ENCODE measurements around the gene TSPAN7.

TSPAN7 gene

DNA sequence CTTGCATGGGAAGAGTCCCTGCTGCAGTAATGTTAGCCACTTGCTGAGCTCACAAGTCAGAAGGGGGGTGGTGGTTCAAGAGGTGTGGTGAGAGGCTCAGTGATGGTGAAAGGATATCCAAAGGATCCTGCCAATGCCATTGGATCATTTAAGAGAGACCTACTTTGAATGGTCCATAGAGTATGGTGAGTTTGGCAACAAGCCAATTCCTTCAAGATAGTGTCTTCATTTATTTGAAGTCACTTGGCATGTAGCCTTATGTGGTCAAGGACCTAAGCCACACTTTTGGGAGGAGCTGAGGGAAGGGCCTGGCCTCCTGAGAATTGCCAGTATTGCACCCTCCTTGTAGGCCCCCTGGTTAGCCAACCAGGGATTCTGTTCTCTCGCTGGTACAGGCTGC, 87.9 kb downstream of the TSPAN7 start:
- no peak for DNase-seq (ENCODE audit: low read depth)

DNA sequence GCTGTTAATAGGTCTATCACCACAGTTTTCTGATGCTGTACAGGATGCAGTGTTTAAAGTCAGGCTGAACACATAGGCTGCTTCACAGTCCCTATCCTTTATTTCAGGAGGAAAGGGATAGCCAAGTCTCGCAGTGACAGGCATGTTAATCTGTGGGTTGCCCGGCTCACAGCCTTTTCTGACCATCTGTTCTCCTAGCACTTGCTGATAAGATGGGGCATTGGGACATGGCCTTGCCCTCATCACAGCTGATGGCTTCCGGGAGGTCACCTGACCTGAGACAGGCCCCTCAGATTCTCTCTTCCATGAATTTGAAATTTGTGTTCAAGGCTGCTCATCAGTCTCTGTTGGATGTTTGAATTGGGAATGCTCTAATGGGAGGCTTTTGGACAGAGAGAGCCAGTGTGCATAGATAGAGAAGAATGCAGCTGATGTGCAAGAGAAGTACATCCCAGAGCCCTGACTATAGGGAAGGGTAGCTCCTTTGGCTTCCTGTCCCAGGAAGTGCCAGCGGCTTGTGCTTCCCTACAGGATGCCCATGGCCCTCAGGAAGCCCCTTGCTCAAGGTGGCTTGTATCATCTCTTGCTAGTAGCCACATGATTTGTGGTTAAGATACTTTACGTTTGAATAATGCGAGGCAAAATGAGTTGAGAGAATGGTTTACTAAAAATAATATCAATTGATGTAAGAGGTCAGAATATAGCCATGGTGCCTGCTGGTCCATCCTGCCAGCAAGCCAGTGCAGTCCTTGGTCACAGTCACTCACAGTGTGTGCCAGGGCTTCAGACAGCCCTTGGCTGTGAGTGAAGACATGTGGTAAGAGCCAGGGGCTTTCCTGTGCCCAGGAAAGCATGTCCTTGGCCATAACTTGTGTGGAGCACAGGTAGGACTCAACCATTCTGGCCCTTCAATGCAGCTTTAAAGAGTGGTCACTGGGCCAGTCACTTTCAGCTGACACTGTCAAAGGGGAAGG, 88.6 kb downstream of the TSPAN7 start:
- no peak for DNase-seq (ENCODE audit: low read depth)

DNA sequence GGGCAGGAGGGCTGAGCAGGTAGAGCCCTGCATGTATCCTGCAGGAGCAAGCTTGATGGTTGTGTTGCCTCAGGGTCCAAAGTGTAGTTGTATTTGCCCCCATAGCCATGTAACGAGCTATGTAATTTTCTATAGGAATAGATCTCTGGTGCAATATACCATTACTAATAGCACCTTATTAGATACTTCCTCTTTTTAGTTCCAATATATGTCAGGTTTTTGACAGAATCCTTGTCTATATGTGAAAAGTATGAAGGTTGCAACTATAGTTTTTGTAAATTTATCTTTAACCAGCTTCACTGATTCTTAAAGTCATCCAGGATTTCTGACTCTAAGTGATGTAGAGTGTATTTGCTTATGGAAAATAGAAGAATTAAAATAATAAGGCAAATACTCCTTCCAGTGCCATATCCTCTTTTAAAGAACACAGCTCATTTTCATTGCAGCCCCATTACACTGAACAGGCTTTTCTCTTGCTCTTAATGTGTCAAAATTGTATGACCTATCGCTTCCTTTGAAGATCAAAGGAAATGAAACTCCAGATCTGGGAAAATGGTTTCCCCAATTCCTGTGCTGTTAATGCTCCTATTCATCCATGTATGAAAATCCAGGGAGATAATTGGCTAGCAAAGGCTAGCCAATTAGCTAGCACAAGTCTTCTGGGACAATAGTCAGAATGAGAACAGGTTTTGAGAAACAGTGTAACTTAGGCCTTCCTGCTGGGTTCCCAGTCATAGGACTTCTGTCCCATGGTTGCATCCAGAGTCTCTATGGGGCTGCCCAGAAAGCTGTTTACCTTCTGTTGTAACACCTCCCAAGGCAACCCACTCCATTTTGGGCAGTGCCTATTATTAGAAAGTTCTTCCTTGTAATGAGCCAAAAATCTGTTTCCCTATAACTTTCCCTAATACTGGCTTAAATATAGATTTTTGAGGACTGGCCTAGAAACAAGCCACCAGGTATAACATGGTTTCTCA, 90.6 kb downstream of the TSPAN7 start:
- no peak for DNase-seq (ENCODE audit: low read depth)

GRCh38 chrX:38652934-38653442, 91.6 kb downstream of the TSPAN7 start:
- DNase-seq (ENCODE audit: low read depth), result no peak

DNA sequence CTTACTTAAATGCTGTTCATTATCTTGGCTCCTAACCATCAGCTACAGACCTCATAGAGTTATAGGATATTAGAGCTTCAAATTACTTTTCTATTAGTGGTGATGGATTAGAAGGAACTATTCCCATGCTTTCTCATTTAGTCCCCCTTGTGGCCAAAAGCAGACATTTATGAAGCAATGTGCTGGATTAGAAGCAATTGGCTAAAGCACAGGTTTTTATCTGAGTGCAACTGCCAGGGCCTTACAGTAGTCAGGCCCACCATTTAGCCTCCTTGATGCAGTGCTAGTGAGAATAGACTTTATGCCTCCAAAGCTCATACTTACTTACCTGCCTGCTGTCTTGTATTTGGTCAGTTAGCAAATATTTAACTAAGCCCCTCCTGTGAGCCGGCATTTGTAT, 93.0 kb downstream of the TSPAN7 start:
- no peak for DNase-seq (ENCODE audit: low read depth)

GRCh38 chrX:38656350-38656915, 95.1 kb downstream of the TSPAN7 start:
- DNase-seq (ENCODE audit: low read depth), result no peak

DNA sequence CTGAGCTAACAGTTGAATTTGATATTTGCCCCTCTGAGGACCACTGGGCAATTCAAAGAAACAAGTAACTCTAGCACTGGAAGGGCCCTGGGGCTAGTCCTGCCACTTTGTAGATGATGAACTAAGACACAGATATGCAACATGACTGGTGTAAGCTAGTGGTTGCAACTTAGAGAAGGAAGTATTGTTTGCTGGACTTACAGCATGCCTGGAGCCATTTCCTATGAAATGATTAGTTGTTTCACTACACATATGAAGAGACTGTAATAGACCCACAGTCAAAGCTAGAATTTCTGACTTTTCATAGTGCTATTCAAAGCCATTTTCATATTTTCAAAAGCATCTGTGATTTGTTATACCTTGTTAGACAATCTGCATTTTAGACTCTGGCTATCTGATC, 96.2 kb downstream of the TSPAN7 start:
- DNase-seq (ENCODE audit: low read depth), result no peak

DNA sequence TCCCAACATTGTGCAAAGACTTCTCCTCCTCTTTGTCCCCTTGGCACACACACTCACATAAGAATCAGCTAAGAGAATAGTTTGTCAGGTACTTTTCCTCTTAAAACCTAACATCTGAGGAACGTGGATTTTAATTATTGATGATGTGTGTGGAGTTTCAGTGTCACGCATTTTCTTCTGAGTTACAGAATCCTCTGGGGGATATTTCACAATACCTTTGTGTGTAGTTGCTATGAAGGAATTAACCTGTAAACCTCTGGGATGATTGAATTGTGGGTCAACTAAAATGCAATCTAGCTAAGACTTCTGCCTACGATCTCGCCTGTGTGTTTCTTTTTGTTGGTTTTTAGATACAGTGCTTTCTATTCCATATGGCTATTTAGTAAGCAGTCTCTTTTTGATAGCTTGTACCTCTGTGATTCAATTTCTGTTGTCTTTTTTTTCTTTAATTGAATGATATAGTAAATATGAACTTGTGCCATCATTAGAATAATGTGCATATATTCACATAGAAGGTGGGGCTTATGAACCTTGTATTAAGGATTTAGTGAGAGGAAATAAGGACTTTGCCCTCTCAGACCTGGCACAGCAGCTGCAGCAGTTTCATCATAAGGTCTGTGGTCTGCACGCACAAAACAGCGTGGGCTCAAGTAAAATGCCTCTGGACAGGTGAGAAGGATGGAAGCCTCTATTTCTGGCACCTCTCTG, 99.2 kb downstream of the TSPAN7 start:
- no peak for DNase-seq (ENCODE audit: low read depth)

- DNase-seq (ENCODE audit: low read depth), result no peak
Measured at GRCh38 chrX:38661103-38661441, 99.7 kb downstream of the TSPAN7 start.

DNA sequence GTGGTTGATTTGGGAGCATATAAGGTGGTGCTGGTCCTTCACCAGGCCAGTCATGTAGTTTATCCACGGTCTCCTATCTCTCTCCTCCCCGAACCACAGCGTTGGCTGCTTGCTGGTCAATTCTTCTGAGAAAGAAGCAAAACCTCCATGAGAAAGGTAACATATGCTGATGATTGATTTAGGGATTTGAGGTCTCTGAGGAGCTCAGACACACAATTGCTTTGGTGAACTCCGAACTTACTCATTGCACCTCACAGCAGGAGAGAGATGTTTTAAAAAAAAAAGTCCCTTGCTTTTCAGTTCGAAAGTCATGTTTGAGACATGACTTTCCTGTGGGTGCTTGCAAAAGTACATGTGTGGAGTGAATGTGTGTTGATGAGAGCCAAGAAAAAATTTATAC, 100.2 kb downstream of the TSPAN7 start:
- DNase-seq (ENCODE audit: low read depth), result no peak

- no peak for DNase-seq (ENCODE audit: low read depth)
Measured at GRCh38 chrX:38662640-38663039, 101.3 kb downstream of the TSPAN7 start.

DNA sequence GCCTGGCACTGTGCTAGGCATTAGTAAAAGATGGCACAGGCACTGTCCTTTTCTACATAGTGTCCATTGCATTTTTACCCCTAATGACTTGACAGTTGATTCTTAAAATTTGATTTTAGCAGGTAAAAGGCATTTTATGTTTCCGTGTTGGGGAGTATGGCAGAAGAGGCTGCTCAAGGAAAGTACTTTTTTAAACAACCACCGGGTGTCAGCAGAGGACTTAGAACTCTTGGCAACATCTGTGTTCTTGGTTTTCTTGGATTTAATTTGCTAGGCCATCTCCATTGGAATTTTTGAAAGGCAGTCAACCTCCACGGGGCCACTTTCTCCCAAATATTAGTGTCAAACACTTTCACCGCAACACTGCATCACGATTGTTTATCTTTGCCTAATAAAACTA, 102.9 kb downstream of the TSPAN7 start:
- no peak for DNase-seq (ENCODE audit: low read depth)

DNA sequence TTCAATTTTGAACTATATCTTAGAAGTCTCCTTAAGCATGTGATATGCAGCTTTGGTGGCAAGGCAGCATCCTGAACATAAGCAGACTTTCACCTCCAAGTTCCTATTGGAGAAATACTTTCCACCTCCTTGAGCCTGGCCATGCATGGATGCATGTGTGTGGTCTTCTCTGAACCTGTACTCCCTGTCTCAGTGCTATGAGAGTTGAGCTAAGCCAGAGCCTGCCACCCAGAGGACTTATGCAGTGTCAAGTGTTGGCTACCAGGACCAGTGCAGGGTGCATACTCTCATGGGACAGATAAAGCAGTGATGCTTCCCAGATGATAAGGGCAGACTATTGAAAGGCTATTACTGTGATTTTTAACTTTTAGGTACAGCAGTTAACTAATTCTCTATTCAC, 105.6 kb downstream of the TSPAN7 start:
- no peak for DNase-seq (ENCODE audit: low read depth)

- no peak for DNase-seq (ENCODE audit: low read depth)
Measured at GRCh38 chrX:38668771-38669170, 107.4 kb downstream of the TSPAN7 start.

- no peak for DNase-seq (ENCODE audit: low read depth)
Measured at GRCh38 chrX:38669428-38669827, 108.1 kb downstream of the TSPAN7 start.

DNA sequence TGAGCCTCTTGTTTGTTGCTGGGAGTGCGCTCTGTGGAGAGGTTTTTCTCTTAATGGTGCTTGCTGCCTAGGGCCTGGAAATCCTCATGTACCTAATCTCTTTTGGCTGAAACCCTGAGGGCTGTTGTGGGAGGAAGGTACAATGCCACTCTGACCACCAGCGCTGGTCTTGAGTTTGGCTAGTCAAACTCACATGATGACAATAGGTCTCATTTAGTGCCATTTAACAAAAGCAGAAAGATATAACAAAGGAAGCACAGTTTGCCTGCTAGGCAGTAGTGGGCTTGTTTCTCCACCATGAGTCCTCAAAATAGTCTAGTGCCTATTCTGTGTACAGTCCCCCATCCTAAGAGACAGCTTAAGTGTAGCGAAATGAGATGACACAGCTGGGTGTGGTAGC, 111.3 kb downstream of the TSPAN7 start:
- DNase-seq (ENCODE audit: low read depth), result no peak

- DNase-seq (ENCODE audit: low read depth), result no peak
Measured at GRCh38 chrX:38675856-38676255, 114.5 kb downstream of the TSPAN7 start.

DNA sequence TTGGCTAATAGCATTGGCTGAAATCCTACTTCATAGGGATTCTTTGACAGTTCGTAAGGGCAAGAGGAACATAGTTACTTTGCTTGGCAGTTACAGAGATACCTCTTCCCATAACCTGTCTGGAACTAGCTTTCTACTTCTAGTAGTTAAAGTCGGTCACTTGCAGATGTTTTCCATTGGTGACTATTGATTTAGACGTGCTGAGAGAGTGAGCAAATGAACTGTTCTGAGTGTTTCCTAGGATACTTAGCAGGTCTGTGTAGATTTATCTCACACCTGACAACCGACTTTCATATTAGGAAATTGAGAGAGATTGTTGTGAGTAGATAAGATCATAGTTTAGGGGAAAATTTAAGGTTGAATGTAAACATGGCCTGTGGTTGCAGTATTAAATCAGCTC, 116.8 kb downstream of the TSPAN7 start:
- DNase-seq (ENCODE audit: low read depth), result no peak

DNA sequence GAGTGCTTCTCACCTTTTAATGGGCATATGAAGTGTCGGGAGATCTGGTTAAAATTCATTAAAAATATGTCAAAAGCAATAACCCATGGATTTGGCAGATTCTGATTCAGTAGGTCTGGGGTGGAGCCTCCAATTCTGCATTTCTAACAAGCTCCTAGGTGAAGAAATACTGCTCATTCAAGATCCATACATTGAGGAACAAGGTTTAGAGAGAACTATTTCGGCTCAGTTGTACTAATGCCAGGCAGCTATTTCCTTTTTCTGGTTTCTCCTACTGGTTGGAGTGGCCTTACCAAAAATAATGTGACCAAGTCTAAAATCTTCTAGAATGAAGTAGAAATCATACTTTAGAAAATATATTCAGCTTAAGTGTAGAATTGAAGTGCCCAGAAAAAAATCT, 117.5 kb downstream of the TSPAN7 start:
- DNase-seq (ENCODE audit: low read depth), result no peak

DNA sequence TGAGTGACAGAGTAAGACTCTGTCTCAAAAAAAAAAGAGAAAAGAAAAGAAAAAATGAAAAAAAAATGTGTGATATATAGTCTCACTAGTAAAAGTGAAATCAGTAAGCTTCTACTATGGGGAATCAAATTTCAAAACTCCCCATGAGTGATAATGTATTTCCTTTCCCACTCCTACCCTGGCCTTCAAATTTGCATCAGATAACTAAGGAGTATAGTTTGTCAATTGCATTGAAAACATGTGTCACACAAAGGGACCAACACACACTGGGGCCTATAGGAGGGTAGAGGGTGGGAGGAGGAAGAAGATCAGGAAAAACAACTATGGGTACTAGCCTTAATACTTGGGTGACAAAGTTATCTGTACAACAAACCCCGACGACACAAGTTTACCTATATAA, 118.4 kb downstream of the TSPAN7 start:
- no peak for DNase-seq (ENCODE audit: low read depth)

- no peak for DNase-seq (ENCODE audit: low read depth)
Measured at GRCh38 chrX:38682095-38682494, 120.8 kb downstream of the TSPAN7 start.

DNA sequence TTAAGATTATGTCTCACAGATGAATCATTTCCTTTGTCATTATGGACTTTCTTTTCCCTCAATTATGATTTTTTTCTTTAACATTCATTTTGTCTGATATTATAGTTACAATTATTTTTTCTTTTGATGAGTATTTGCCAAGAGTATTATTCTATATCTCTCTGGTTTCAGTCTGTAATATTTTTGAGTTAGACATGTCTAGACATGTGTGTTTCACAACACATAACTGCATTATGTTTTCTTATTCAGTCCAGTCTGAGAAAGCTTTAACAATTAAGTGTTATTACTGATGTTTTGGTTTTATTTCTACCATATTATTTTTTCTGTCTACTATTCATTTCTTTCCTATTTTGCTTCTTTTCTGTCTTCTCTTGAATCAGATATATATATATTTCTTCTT, 131.6 kb downstream of the TSPAN7 start:
- no peak for DNase-seq (ENCODE audit: low read depth)

Data from activated T-helper 1 cell treated with Interleukin-2 at 50 U/mL for 16 hours (primary cell).